Measurements from ENCODE around the gene SLC7A4.
"Not testable (repeated sequence)": the region's sequence is repeated elsewhere in the genome, so short reads cannot be mapped to it uniquely, and the experiment has no call there.

Gene SLC7A4

GRCh38 chr22:21067075-21067900 is 34.9 kb upstream of the SLC7A4 start:
- Histone ChIP-seq H3F3A (ENCODE audit: insufficient read depth, low read length) (no peaks in the 10 kb centered on the region), H3K27me3 (replicated peaks; ENCODE audit: insufficient read depth, low read length) (peaks cover 65% of the 10 kb centered on the region), H3K9me3 (replicated peaks; ENCODE audit: insufficient read depth, low read length) (no peaks in the 10 kb centered on the region), H3K9ac (ENCODE audit: low read length) (no peak overlapping the region), H4K20me1 (ENCODE audit: insufficient read depth, low read length) (no peaks in the 10 kb centered on the region), H3K27ac (ENCODE audit: low read length) (no peak overlapping the region), H3K4me3 (ENCODE audit: low read length) (no peak overlapping the region), H3K79me2 (ENCODE audit: low read length) (no peaks in the 10 kb centered on the region), H3K9me2 (replicated peaks; ENCODE audit: insufficient read depth, low read length) (no peaks in the 10 kb centered on the region), H2AFZ (ENCODE audit: low read length) (no peak overlapping the region), H3K4me2 (ENCODE audit: low read depth, low read length) (no peak overlapping the region), H3K36me3 (replicated peaks; ENCODE audit: insufficient read depth, low read length) (no peaks in the 10 kb centered on the region), H3K4me1 (ENCODE audit: low read length) (peaks cover 8% of the 10 kb centered on the region)
- no peak for DNase-seq
- no peak for TF ChIP-seq CTCF (IDR thresholded peaks at IDR 0.05; ENCODE audit: low read length)
- no peak for TF ChIP-seq EZH2phosphoT487 (IDR thresholded peaks at IDR 0.05; ENCODE audit: low read length)
- TF ChIP-seq EZH2 (optimal IDR thresholded peaks at IDR 0.05; ENCODE audit: low read depth, low read length): no peak

GRCh38 chr22:21064917-21065864 is 32.8 kb upstream of the SLC7A4 start:
- no peaks in the 10 kb centered on the region for H4K20me1 ChIP-seq (ENCODE audit: insufficient read depth, low read length)
- H3K9me3 ChIP-seq (replicated peaks; ENCODE audit: insufficient read depth, low read length): no peaks in the 10 kb centered on the region
- no peaks in the 10 kb centered on the region for H3K36me3 ChIP-seq (replicated peaks; ENCODE audit: insufficient read depth, low read length)
- H3K27ac ChIP-seq (ENCODE audit: low read length): no peak overlapping the region
- peaks cover 8% of the 10 kb centered on the region for H3K4me1 ChIP-seq (ENCODE audit: low read length)
- no peaks in the 10 kb centered on the region for H3K9me2 ChIP-seq (replicated peaks; ENCODE audit: insufficient read depth, low read length)
- peak overlapping the region; percentile 13; the same call in 1 of the 2 replicates for H3K4me2 ChIP-seq (ENCODE audit: low read depth, low read length)
- no peak for TF ChIP-seq EZH2 (optimal IDR thresholded peaks at IDR 0.05; ENCODE audit: low read depth, low read length)
- no peak overlapping the region for H2AFZ ChIP-seq (ENCODE audit: low read length)
- no peak overlapping the region for H3K9ac ChIP-seq (ENCODE audit: low read length)
- DNase-seq: no peak
- no peaks in the 10 kb centered on the region for H3K79me2 ChIP-seq (ENCODE audit: low read length)
- H3K27me3 ChIP-seq (replicated peaks; ENCODE audit: insufficient read depth, low read length): peaks cover 53% of the 10 kb centered on the region
- H3K4me3 ChIP-seq (ENCODE audit: low read length): no peak overlapping the region
- no peaks in the 10 kb centered on the region for H3F3A ChIP-seq (ENCODE audit: insufficient read depth, low read length)

GRCh38 chr22:21064425-21064824 is 32.1 kb upstream of the SLC7A4 start:
- H3K9me3 ChIP-seq (replicated peaks; ENCODE audit: insufficient read depth, low read length); H2AFZ ChIP-seq (ENCODE audit: low read length); DNase-seq; H3K9me2 ChIP-seq (replicated peaks; ENCODE audit: insufficient read depth, low read length); H3K9ac ChIP-seq (ENCODE audit: low read length); H3K27ac ChIP-seq (ENCODE audit: low read length); H3K4me2 ChIP-seq (ENCODE audit: low read depth, low read length); H3K36me3 ChIP-seq (replicated peaks; ENCODE audit: insufficient read depth, low read length); H3K4me3 ChIP-seq (ENCODE audit: low read length); H3K4me1 ChIP-seq (ENCODE audit: low read length); H4K20me1 ChIP-seq (ENCODE audit: insufficient read depth, low read length); H3K79me2 ChIP-seq (ENCODE audit: low read length); H3F3A ChIP-seq (ENCODE audit: insufficient read depth, low read length): not testable (repeated sequence)
- peaks cover 47% of the 10 kb centered on the region for H3K27me3 ChIP-seq (replicated peaks; ENCODE audit: insufficient read depth, low read length)

DNA sequence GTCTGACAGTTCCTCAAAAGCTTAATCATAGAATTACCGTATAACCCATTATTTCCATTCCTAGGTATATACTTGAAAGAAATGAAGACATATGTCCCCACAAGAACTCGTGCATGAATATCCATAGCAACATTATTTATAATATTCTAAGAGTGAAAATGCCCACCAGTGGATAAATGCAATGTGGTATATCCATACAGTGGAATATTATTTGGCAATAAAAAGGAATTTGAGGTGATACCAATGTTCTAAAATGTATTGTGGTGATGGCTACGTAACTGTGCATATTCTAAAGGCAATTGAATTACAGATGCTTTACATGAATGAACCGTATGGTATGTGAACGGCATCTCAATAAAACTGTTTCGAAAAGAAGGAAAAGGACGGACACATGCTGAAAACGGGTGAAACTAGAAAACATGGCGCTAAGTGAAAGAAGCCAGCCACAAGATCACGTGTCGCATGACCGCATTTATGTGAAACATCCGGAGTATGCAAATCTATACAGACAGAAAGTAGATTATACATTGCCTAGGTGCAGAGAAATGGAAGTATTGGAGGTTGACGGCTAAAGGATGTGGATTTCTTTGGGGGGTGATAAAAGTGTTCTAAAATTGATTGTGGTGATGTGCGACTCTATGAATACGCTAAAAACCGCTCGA is 29.4 kb upstream of the SLC7A4 start:
- H3K9me2 ChIP-seq (replicated peaks; ENCODE audit: insufficient read depth, low read length); H2AFZ ChIP-seq (ENCODE audit: low read length); H3F3A ChIP-seq (ENCODE audit: insufficient read depth, low read length): not testable (repeated sequence)

GRCh38 chr22:21060363-21060762 is 28.0 kb upstream of the SLC7A4 start:
- H3K36me3 ChIP-seq (replicated peaks; ENCODE audit: insufficient read depth, low read length); H3K9me2 ChIP-seq (replicated peaks; ENCODE audit: insufficient read depth, low read length); H3K9me3 ChIP-seq (replicated peaks; ENCODE audit: insufficient read depth, low read length); H3K4me2 ChIP-seq (ENCODE audit: low read depth, low read length); DNase-seq; H3K9ac ChIP-seq (ENCODE audit: low read length); H3F3A ChIP-seq (ENCODE audit: insufficient read depth, low read length); H2AFZ ChIP-seq (ENCODE audit: low read length); H3K27ac ChIP-seq (ENCODE audit: low read length); H3K79me2 ChIP-seq (ENCODE audit: low read length); H3K4me3 ChIP-seq (ENCODE audit: low read length); H3K4me1 ChIP-seq (ENCODE audit: low read length); H4K20me1 ChIP-seq (ENCODE audit: insufficient read depth, low read length): not testable (repeated sequence)
- H3K27me3 ChIP-seq (replicated peaks; ENCODE audit: insufficient read depth, low read length): peaks cover 31% of the 10 kb centered on the region

More for the DNA sequence above, 29.4 kb upstream of the SLC7A4 start:
- not testable (repeated sequence) for H3K9me3 ChIP-seq (replicated peaks; ENCODE audit: insufficient read depth, low read length); H3K4me2 ChIP-seq (ENCODE audit: low read depth, low read length); H3K79me2 ChIP-seq (ENCODE audit: low read length); H3K4me3 ChIP-seq (ENCODE audit: low read length); H3K27ac ChIP-seq (ENCODE audit: low read length); H3K9ac ChIP-seq (ENCODE audit: low read length); H4K20me1 ChIP-seq (ENCODE audit: insufficient read depth, low read length); H3K36me3 ChIP-seq (replicated peaks; ENCODE audit: insufficient read depth, low read length); H3K4me1 ChIP-seq (ENCODE audit: low read length)
- DNase-seq: peak; percentile 57
- peaks cover 38% of the 10 kb centered on the region for H3K27me3 ChIP-seq (replicated peaks; ENCODE audit: insufficient read depth, low read length)

Measured in MM.1S (cell line).